HEK293T (cell line): Measurements from ENCODE around the gene FOXL2.

Source experiments
- CTCF ChIA-PET: fragments of 350-600 bp; formaldehyde crosslinking; extraction: SDS; loops from one replicate; lab custom pipeline; 2021; ENCODE audit warnings: antibody characterized with exemption, inconsistent platforms; lab: Yijun Ruan, JAX
- POLR2A ChIA-PET: fragments of 350-600 bp; formaldehyde crosslinking; extraction: SDS; loops from one replicate; lab custom pipeline; 2020; ENCODE audit warnings: antibody characterized with exemption, inconsistent platforms; lab: Yijun Ruan, JAX
- DNase-seq: peaks from one replicate; pipeline ENCODE4 v3.0.0; 2012; ENCODE audit warnings: mixed read lengths; ENCODE audit errors: extremely low spot score
- ARNT ChIP-seq: fragments of 450-650 bp; IDR thresholded peaks from 2 replicates; pipeline ENCODE4 v1.6.1; 2017; ENCODE audit warnings: mild to moderate bottlenecking
- BHLHE40 ChIP-seq: fragments of 450-650 bp; IDR thresholded peaks from 2 replicates; pipeline ENCODE4 v1.6.1; 2016; ENCODE audit warnings: mild to moderate bottlenecking, moderate library complexity, borderline replicate concordance
- CTBP1 ChIP-seq: fragments of 450-650 bp; IDR thresholded peaks from 2 replicates; pipeline ENCODE4 v1.6.1; 2016; ENCODE audit warnings: borderline replicate concordance
- ELF4 ChIP-seq: fragments of 450-650 bp; IDR thresholded peaks from 2 replicates; pipeline ENCODE4 v1.6.1; 2017; ENCODE audit warnings: antibody characterized with exemption
- FOXA1 ChIP-seq: fragments of 450-650 bp; IDR thresholded peaks from 2 replicates; pipeline ENCODE4 v1.6.1; 2016; ENCODE audit warnings: mild to moderate bottlenecking
- FOXK2 ChIP-seq: fragments of 450-650 bp; IDR thresholded peaks from 2 replicates; pipeline ENCODE4 v1.6.1; 2016; ENCODE audit warnings: mild to moderate bottlenecking
- FOXM1 ChIP-seq: fragments of 450-650 bp; IDR thresholded peaks from 2 replicates; pipeline ENCODE4 v1.6.1; 2017; ENCODE audit warnings: mild to moderate bottlenecking, borderline replicate concordance
- HDGF ChIP-seq: fragments of 450-650 bp; IDR thresholded peaks from 2 replicates; pipeline ENCODE4 v1.6.1; 2017; ENCODE audit warnings: antibody characterized with exemption, borderline replicate concordance
- L3MBTL2 ChIP-seq: fragments of 450-650 bp; conservative IDR thresholded peaks from 2 replicates; pipeline ENCODE4 v1.6.1; 2016; ENCODE audit warnings: mild to moderate bottlenecking
- LEF1 ChIP-seq: fragments of 450-650 bp; IDR thresholded peaks from 2 replicates; pipeline ENCODE4 v1.6.1; 2017; ENCODE audit warnings: mild to moderate bottlenecking, borderline replicate concordance
- NFRKB ChIP-seq: fragments of 450-650 bp; IDR thresholded peaks from 2 replicates; pipeline ENCODE4 v1.6.1; 2016; ENCODE audit warnings: mild to moderate bottlenecking, moderate library complexity
- SP1 ChIP-seq: fragments of 450-650 bp; IDR thresholded peaks from 2 replicates; pipeline ENCODE4 v1.6.1; 2017
- SUZ12 ChIP-seq: fragments of 450-650 bp; IDR thresholded peaks from 2 replicates; pipeline ENCODE4 v1.6.1; 2016; ENCODE audit warnings: mild to moderate bottlenecking
- TARDBP ChIP-seq: fragments of 450-650 bp; IDR thresholded peaks from 2 replicates; pipeline ENCODE4 v1.6.1; 2016
- ZNF384 ChIP-seq: fragments of 450-650 bp; IDR thresholded peaks from 2 replicates; pipeline ENCODE4 v1.6.1; 2016
- TF ChIP-seq, protein P1 (sequence below): fragments of 450-650 bp; IDR thresholded peaks from 2 replicates; pipeline ENCODE4 v1.6.1; 2016

FOXL2 gene

DNA sequence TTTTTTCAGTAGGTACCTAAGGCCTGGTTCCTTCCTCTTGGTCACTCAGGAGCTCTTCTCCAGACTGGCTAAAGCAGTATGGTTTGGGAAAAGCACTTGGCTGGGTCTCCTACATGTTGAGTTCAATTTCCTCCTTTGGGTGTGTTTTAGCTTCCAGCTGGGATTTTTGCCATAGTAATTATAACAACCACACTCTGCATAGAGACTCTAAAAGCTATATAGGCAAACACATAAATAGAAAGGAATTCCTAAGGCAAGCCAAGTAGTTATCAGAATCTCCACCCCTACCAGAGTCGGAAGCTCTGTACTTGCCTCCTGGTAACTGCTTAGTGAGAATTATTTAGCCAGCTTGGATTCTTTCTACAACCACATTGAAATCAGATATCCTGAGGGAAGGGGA lies 48.6 kb downstream of the FOXL2 start:
- no peak for TF ChIP-seq ELF4
- no peak for TF ChIP-seq L3MBTL2
- TF ChIP-seq SP1, result no peak
- TF ChIP-seq CTBP1, result no peak
- TF ChIP-seq FOXK2, result no peak
- no peak for TF ChIP-seq TARDBP
- no peak for TF ChIP-seq LEF1
- no peak for TF ChIP-seq BHLHE40
- no peak for TF ChIP-seq ARNT
- TF ChIP-seq, protein P1, sequence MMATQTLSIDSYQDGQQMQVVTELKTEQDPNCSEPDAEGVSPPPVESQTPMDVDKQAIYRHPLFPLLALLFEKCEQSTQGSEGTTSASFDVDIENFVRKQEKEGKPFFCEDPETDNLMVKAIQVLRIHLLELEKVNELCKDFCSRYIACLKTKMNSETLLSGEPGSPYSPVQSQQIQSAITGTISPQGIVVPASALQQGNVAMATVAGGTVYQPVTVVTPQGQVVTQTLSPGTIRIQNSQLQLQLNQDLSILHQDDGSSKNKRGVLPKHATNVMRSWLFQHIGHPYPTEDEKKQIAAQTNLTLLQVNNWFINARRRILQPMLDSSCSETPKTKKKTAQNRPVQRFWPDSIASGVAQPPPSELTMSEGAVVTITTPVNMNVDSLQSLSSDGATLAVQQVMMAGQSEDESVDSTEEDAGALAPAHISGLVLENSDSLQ, result no peak
- TF ChIP-seq NFRKB, result no peak
- TF ChIP-seq HDGF, result no peak
- TF ChIP-seq SUZ12, result no peak
- TF ChIP-seq ZNF384, result no peak
- TF ChIP-seq FOXA1, result no peak
- TF ChIP-seq FOXM1, result no peak
- CTCF ChIA-PET, result interaction anchor here (0.7 to 3.4 kb wide), 2 partner anchors 17 to 43 kb away, joined by 3 to 11 read pairs; no protein-coding TSS in a partner anchor
- DNase-seq, result no peak
- POLR2A ChIA-PET, result interaction anchor here (1.4 kb wide), 1 partner anchor 17 kb away, joined by 3 read pairs; no protein-coding TSS in a partner anchor
